Thyroid gland (tissue), 4 donors: ENCODE results near the gene GNPDA2.

ENCODE experiments used
- CTCF ChIP-seq, 6 experiments: fragments of 200-600 bp in 3 of 6; fragments of 450-650 bp in 3 of 6; sonication (generic) in 3 of 6; IDR thresholded peaks; one replicate each; pipeline ENCODE4 v1.5.1; 2016 to 2019; ENCODE audit warnings: antibody characterized with exemption in 6 of 6, mild to moderate bottlenecking in 2 of 6, inconsistent platforms in 1 of 6, moderate library complexity in 1 of 6
- POLR2A ChIP-seq, 2 donors: fragments of 450-650 bp; IDR thresholded peaks; one replicate each; pipeline ENCODE4 v1.6.1; 2017; ENCODE audit warnings: antibody characterized with exemption in 2 of 2, mild to moderate bottlenecking in 2 of 2, moderate library complexity in 1 of 2

- TF ChIP-seq POLR2A (IDR thresholded peaks at IDR 0.05) (no peak), CTCF (IDR thresholded peaks at IDR 0.05) (no peak)
These were observed 54.7 kb downstream of the GNPDA2 start for GRCh38 chr4:44671636-44672035.
